HepG2 (cell line): ENCODE data around the gene NRDC. TPM values are rescaled to one million over a fixed set of nuclear protein-coding genes. Genes with fewer than 3 reads are reported as not detected.

Source experiments
- CBFB ChIP-seq: sonication (generic); formaldehyde crosslinking; IDR thresholded peaks from 2 replicates; pipeline ENCODE4 v1.4.0; 2020; ENCODE audit warnings: missing genetic modification reagents
- CCAR2 ChIP-seq: fragments of 200-400 bp; formaldehyde crosslinking; optimal IDR thresholded peaks from 2 replicates; pipeline ENCODE3; 2018; ENCODE audit warnings: low read depth, mild to moderate bottlenecking, low read length, moderate library complexity
- CHCHD3 ChIP-seq: sonication (generic); formaldehyde crosslinking; IDR thresholded peaks from 2 replicates; pipeline ENCODE4 v1.8.0; 2022; ENCODE audit warnings: mild to moderate bottlenecking, missing genetic modification reagents, moderate library complexity
- CHD4 ChIP-seq: fragments of 200-600 bp; sonication (generic); IDR thresholded peaks from 2 replicates; pipeline ENCODE4 v1.7.0; 2017; ENCODE audit warnings: mild to moderate bottlenecking, low read length, borderline replicate concordance
- DR1 ChIP-seq: sonication (generic); formaldehyde crosslinking; IDR thresholded peaks from 2 replicates; pipeline ENCODE4 v1.8.0; 2021; ENCODE audit warnings: mild to moderate bottlenecking, missing genetic modification reagents, inconsistent platforms
- KDM2A ChIP-seq: sonication (generic); formaldehyde crosslinking; IDR thresholded peaks from 2 replicates; pipeline ENCODE4 v1.4.0; 2020; ENCODE audit warnings: low read depth, missing genetic modification reagents, borderline replicate concordance
- MED8 ChIP-seq: sonication (generic); formaldehyde crosslinking; IDR thresholded peaks from 2 replicates; pipeline ENCODE4 v1.8.1; 2023; ENCODE audit warnings: mild to moderate bottlenecking, missing genetic modification reagents; ENCODE audit not compliant: insufficient replicate concordance
- REPIN1 ChIP-seq: sonication (generic); formaldehyde crosslinking; IDR thresholded peaks from 2 replicates; pipeline ENCODE4 v1.8.0; 2022; ENCODE audit warnings: missing genetic modification reagents, low read depth, mild to moderate bottlenecking, borderline replicate concordance
- SAFB2 ChIP-seq: sonication (generic); formaldehyde crosslinking; IDR thresholded peaks from 2 replicates; pipeline ENCODE4 v1.5.1; 2020; ENCODE audit warnings: missing genetic modification reagents, low read depth, mild to moderate bottlenecking, borderline replicate concordance
- SP1 ChIP-seq, 2 experiments: fragments of 450-650 bp in 1 of 2; sonication (generic) in 1 of 2; formaldehyde crosslinking in 1 of 2; IDR thresholded peaks; 2 replicates each; pipeline versions ENCODE4 v1.4.0 to v1.6.1; 2016 to 2020; ENCODE audit warnings: missing genetic modification reagents in 1 of 2
- STAG1 ChIP-seq: sonication (generic); formaldehyde crosslinking; IDR thresholded peaks from 2 replicates; pipeline ENCODE4 v1.4.0; 2020; ENCODE audit warnings: missing genetic modification reagents
- TAF1 ChIP-seq: sonication (generic); formaldehyde crosslinking; IDR thresholded peaks from 2 replicates; pipeline ENCODE4 v1.4.0; 2020; ENCODE audit warnings: missing genetic modification reagents
- TARDBP ChIP-seq: sonication (generic); formaldehyde crosslinking; IDR thresholded peaks from 2 replicates; pipeline ENCODE4 v1.8.0; 2022; ENCODE audit warnings: mild to moderate bottlenecking, missing genetic modification reagents
- ZFP90 ChIP-seq: sonication (generic); formaldehyde crosslinking; IDR thresholded peaks from 2 replicates; pipeline ENCODE4 v1.8.0; 2022; ENCODE audit warnings: missing genetic modification reagents, mild to moderate bottlenecking, inconsistent platforms, borderline replicate concordance
- ZKSCAN8 ChIP-seq: IDR thresholded peaks from 2 replicates; pipeline ENCODE4 v1.6.1; 2016; ENCODE audit warnings: borderline replicate concordance, missing genetic modification reagents, missing compliant biosample characterization
- ZNF234 ChIP-seq: sonication (generic); formaldehyde crosslinking; conservative IDR thresholded peaks from 2 replicates; pipeline ENCODE4 v1.5.1; 2020; ENCODE audit warnings: mild to moderate bottlenecking, missing genetic modification reagents
- ZNF547 ChIP-seq: sonication (generic); formaldehyde crosslinking; IDR thresholded peaks from 2 replicates; pipeline ENCODE4 v1.5.1; 2020; ENCODE audit warnings: mild to moderate bottlenecking, missing genetic modification reagents
- ZNF577 ChIP-seq: sonication (generic); formaldehyde crosslinking; IDR thresholded peaks from 2 replicates; pipeline ENCODE4 v1.4.0; 2020; ENCODE audit warnings: mild to moderate bottlenecking, low read depth, missing genetic modification reagents, borderline replicate concordance
- ZNF761 ChIP-seq: sonication (generic); formaldehyde crosslinking; conservative IDR thresholded peaks from 2 replicates; pipeline ENCODE4 v1.4.0; 2020; ENCODE audit warnings: mild to moderate bottlenecking, missing genetic modification reagents
- ZSCAN21 ChIP-seq: sonication (generic); formaldehyde crosslinking; IDR thresholded peaks from 2 replicates; pipeline ENCODE4 v1.8.0; 2022; ENCODE audit warnings: mild to moderate bottlenecking, missing genetic modification reagents, moderate library complexity, borderline replicate concordance
- polyA plus RNA-seq, 8 experiments: library from polyadenylated mRNA; depleted of rRNA in 3 of 8; stranded (reverse) in 7 of 8; unstranded in 1 of 8; fragments of >200 nt; fragmentation: Illumina TruSeq in 4 of 8; extraction: Trizol in 4 of 8; gene quantifications; 2 replicates each; pipeline versions ENCODE4 v1.2.1 to v1.2.3, GENCODE V29; 2011 to 2016; ENCODE audit warnings: low read depth in 4 of 8, missing spikeins in 1 of 8, mixed read lengths in 1 of 8; ENCODE audit not compliant: insufficient read depth in 1 of 8
- total RNA-seq, 5 experiments: library from RNA; depleted of rRNA; stranded (reverse); fragments of >200 nt; fragmentation: Illumina TruSeq; extraction: Trizol; gene quantifications; 2 replicates each; pipeline ENCODE4 v1.2.3, GENCODE V29; 2016; ENCODE audit warnings: low read depth in 1 of 5
- TF ChIP-seq, protein P1 (sequence below): sonication (generic); formaldehyde crosslinking; conservative IDR thresholded peaks from 2 replicates; pipeline ENCODE4 v1.8.1; 2023; ENCODE audit warnings: missing genetic modification reagents
- TF ChIP-seq, protein P2 (sequence below): IDR thresholded peaks from 2 replicates; pipeline ENCODE4 v1.6.1; 2016; ENCODE audit warnings: control low read depth
- TF ChIP-seq, protein P3 (sequence below): sonication (generic); formaldehyde crosslinking; IDR thresholded peaks from 2 replicates; pipeline ENCODE4 v1.5.0; 2020; ENCODE audit warnings: mild to moderate bottlenecking, missing genetic modification reagents
- TF ChIP-seq, protein P4 (sequence below): IDR thresholded peaks from 2 replicates; pipeline ENCODE4 v1.6.1; 2016

NRDC gene
- total and polyA plus RNA-seq, 2 of the 13 experiments (the other 11 are each of a cell fraction or from before 2014, with no cell fraction given), result 57.6 to 64.9 TPM

DNA sequence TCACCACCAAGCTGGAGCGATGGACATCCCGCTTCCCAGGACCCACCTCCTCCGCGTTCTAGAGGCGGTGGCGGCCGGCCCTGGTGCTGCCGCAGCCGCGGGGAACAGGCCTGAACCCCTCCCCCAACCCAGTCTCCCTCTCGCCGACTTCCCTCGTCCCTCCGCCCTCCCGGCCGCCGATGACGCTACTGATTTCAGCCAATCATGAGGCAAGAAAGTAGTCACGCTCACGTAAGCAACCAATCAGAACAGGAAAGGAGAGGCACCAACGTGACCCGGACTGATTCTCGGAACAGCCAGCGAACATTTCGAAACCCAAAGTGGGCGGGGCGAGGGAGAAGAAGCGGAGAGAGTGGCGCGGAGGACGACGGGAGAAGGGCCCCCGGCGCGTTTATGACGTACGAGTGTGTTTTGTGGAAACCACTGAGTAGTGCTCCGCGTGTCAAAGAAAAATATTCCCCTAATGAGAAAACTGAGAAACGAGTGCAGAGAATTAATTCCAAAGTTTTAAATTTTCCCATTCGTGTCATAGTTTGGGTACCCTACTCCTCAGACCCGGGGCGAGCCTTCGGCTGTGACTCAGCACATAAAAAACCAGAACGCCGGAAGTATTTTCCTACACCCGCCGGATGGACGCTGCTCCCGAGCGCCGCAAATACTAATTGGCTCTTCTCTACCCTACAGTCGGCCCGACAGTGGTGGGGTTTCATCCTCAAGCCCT is at the start of gene NRDC (continued):
- TF ChIP-seq ZNF761 (CRISPR knock-in tag) (no peak), CHCHD3 (0 out of 2 replicates have a peak, but pooled peaks have one; percentile 9), ZFP90 (0 out of 2 replicates have a peak, but pooled peaks have one; percentile 75), KDM2A (CRISPR knock-in tag) (peak; percentile 65; the same call in 1 of the 2 replicates), REPIN1 (CRISPR knock-in tag) (peak; percentile 53; the same call in 1 of the 2 replicates), DR1 (CRISPR knock-in tag) (no peak; the same call in 1 of the 2 replicates), ZKSCAN8 (no peak), TARDBP (CRISPR knock-in tag) (peak; percentile 93), ZNF234 (no peak), TAF1 (CRISPR knock-in tag) (peak; percentile 99), STAG1 (no peak), CHD4 (0 out of 2 replicates have a peak, but pooled peaks have one; percentile 6), MED8 (no peak), ZSCAN21 (CRISPR knock-in tag) (0 out of 2 replicates have a peak, but pooled peaks have one; percentile 33), SAFB2 (CRISPR knock-in tag) (peak; percentile 20; the same call in 1 of the 2 replicates), CCAR2 (no peak), SP1 (IDR thresholded peaks at IDR 0.05) (no peak), SP1 (CRISPR knock-in tag; IDR thresholded peaks at IDR 0.05) (peak; percentile 97), CBFB (CRISPR knock-in tag) (peak; percentile 59; the same call in 1 of the 2 replicates), ZNF547 (peak; percentile 85), ZNF577 (CRISPR knock-in tag) (0 out of 2 replicates have a peak, but pooled peaks have one; percentile 53)
- TF ChIP-seq, protein P1, sequence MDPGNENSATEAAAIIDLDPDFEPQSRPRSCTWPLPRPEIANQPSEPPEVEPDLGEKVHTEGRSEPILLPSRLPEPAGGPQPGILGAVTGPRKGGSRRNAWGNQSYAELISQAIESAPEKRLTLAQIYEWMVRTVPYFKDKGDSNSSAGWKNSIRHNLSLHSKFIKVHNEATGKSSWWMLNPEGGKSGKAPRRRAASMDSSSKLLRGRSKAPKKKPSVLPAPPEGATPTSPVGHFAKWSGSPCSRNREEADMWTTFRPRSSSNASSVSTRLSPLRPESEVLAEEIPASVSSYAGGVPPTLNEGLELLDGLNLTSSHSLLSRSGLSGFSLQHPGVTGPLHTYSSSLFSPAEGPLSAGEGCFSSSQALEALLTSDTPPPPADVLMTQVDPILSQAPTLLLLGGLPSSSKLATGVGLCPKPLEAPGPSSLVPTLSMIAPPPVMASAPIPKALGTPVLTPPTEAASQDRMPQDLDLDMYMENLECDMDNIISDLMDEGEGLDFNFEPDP (CRISPR knock-in tag), result no peak
- TF ChIP-seq, protein P2, sequence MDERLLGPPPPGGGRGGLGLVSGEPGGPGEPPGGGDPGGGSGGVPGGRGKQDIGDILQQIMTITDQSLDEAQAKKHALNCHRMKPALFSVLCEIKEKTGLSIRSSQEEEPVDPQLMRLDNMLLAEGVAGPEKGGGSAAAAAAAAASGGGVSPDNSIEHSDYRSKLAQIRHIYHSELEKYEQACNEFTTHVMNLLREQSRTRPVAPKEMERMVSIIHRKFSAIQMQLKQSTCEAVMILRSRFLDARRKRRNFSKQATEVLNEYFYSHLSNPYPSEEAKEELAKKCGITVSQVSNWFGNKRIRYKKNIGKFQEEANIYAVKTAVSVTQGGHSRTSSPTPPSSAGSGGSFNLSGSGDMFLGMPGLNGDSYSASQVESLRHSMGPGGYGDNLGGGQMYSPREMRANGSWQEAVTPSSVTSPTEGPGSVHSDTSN (CRISPR knock-in tag), result no peak
- TF ChIP-seq, protein P3, sequence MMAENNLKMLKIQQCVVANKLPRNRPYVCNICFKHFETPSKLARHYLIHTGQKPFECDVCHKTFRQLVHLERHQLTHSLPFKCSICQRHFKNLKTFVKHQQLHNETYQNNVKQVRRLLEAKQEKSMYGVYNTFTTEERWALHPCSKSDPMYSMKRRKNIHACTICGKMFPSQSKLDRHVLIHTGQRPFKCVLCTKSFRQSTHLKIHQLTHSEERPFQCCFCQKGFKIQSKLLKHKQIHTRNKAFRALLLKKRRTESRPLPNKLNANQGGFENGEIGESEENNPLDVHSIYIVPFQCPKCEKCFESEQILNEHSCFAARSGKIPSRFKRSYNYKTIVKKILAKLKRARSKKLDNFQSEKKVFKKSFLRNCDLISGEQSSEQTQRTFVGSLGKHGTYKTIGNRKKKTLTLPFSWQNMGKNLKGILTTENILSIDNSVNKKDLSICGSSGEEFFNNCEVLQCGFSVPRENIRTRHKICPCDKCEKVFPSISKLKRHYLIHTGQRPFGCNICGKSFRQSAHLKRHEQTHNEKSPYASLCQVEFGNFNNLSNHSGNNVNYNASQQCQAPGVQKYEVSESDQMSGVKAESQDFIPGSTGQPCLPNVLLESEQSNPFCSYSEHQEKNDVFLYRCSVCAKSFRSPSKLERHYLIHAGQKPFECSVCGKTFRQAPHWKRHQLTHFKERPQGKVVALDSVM (CRISPR knock-in tag), result peak; percentile 79
- TF ChIP-seq, protein P4, sequence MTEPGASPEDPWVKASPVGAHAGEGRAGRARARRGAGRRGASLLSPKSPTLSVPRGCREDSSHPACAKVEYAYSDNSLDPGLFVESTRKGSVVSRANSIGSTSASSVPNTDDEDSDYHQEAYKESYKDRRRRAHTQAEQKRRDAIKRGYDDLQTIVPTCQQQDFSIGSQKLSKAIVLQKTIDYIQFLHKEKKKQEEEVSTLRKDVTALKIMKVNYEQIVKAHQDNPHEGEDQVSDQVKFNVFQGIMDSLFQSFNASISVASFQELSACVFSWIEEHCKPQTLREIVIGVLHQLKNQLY, result no peak
